ENCODE measurements around the gene ATXN7. TPM values are rescaled to one million over a fixed set of nuclear protein-coding genes. Genes with fewer than 3 reads are reported as not detected.

The ATXN7 gene
- total and polyA plus RNA-seq, 10 of the 15 experiments (the other 5 are each of a cell fraction or from before 2014, with no cell fraction given), result 0.83 to 24.6 (median 8.5) TPM

GRCh38 chr3:64021922-64022321 lies 158.3 kb downstream of the ATXN7 start:
- Histone ChIP-seq H3K4me3 (peak overlapping the region; percentile 86), H3K9ac (ENCODE audit: control insufficient read depth, insufficient read depth, low read length) (peak overlapping the region; percentile 95; the same call in 1 of the 2 replicates), H3K36me3 (ENCODE audit: control insufficient read depth in 2 of 2, insufficient read depth in 2 of 2, low read length in 1 of 2) (peaks cover 0 to 9% of the 10 kb centered on the region in 2 experiments; a peak in 2 of 4 replicates), H3K9me3 (replicated peaks; ENCODE audit: control insufficient read depth, insufficient read depth, low read length) (no peaks in the 10 kb centered on the region), H3K4me1 (ENCODE audit: control insufficient read depth, insufficient read depth, low read length) (no peaks in the 10 kb centered on the region), H3K79me2 (ENCODE audit: control insufficient read depth, insufficient read depth, low read length) (peaks cover 29% of the 10 kb centered on the region), H4K20me1 (ENCODE audit: control insufficient read depth, insufficient read depth) (no peaks in the 10 kb centered on the region), H3K27me3 (replicated peaks in 1 of 2; ENCODE audit: control insufficient read depth in 2 of 2, insufficient read depth in 2 of 2, low read length in 1 of 2) (no peaks in the 10 kb centered on the region), H3K4me2 (ENCODE audit: control insufficient read depth, insufficient read depth) (peak overlapping the region; percentile 97), H3K27ac (ENCODE audit: control insufficient read depth, insufficient read depth) (no peak overlapping the region), H2AFZ (ENCODE audit: control insufficient read depth, low read depth, low read length) (no peak overlapping the region)
- FAIRE-seq, result no peak
- intact Hi-C loops (cut with micrococcal nuclease; ENCODE audit: unreplicated experiment), result no loop called here
- ChIA-PET SMC1A (ENCODE audit: uncharacterized antibody, unreplicated experiment) (interaction anchor here (1.6 to 2.4 kb wide), 2 partner anchors 14 to 378 kb away, joined by 4 to 11 read pairs; no protein-coding TSS in a partner anchor), RAD21 (ENCODE audit: unreplicated experiment) (interaction anchor here (1.5 to 1.9 kb wide), 2 partner anchors 45 to 462 kb away, joined by 3 to 4 read pairs; no protein-coding TSS in a partner anchor), POLR2A (no interaction called here), CTCF (interaction anchor here (1.4 to 6.0 kb wide), 5 partner anchors 11 to 462 kb away, joined by 4 to 66 read pairs (median 11); no protein-coding TSS in a partner anchor)
- WGBS (ENCODE audit: insufficient coverage, insufficient replicate concordance, low lambda C conversion rate, missing lambda C conversion rate), result 45% methylated on average over 6 of the region's 6 CpGs
- in situ Hi-C loops (cut with MboI), result no loop called here
- no peak for ATAC-seq
- DNase-seq (ENCODE audit: low read depth, low spot score), result no peak
- BruUV-seq (replicated peaks), result no TSS peak
- TF ChIP-seq ZBTB11 (CRISPR knock-in tag; IDR thresholded peaks at IDR 0.05) (no peak), CREM (IDR thresholded peaks at IDR 0.05; ENCODE audit: low read depth) (no peak), STAT1 (conservative IDR thresholded peaks at IDR 0.05) (no peak), HSF1 (IDR thresholded peaks at IDR 0.05; ENCODE audit: low read depth, low read length) (no peak), ZNF274 (IDR thresholded peaks at IDR 0.05; ENCODE audit: insufficient read depth, insufficient read length) (no peak), JUNB (IDR thresholded peaks at IDR 0.05) (no peak), E2F8 (IDR thresholded peaks at IDR 0.05; ENCODE audit: low read depth, partially characterized antibody) (no peak), KLF5 (IDR thresholded peaks at IDR 0.05; ENCODE audit: partially characterized antibody) (no peak), E4F1 (IDR thresholded peaks at IDR 0.05; ENCODE audit: borderline replicate concordance, partially characterized antibody) (no peak), CBX5 (IDR thresholded peaks at IDR 0.05; ENCODE audit: low read depth) (no peak), ZBED1 (IDR thresholded peaks at IDR 0.05; ENCODE audit: borderline replicate concordance) (no peak), NFXL1 (IDR thresholded peaks at IDR 0.05; ENCODE audit: borderline replicate concordance) (0 out of 2 replicates have a peak, but pooled peaks have one; percentile 79), USF1 (IDR thresholded peaks at IDR 0.05; ENCODE audit: borderline replicate concordance, extremely low read length, insufficient read depth, low read depth, low read length) (no peak)

All from GM12878 (cell line).